Measurements from ENCODE around the gene C13orf46.

GRCh38 chr13:113971471-113972231, 2.2 kb downstream of the C13orf46 start:
- no peak for TF ChIP-seq EZH2phosphoT487 (IDR thresholded peaks at IDR 0.05; ENCODE audit: insufficient read depth, low read depth)
- TF ChIP-seq EZH2 (IDR thresholded peaks at IDR 0.05; ENCODE audit: insufficient read depth, poor library complexity, severe bottlenecking) = no peak
